AG10803 (cell line): ENCODE data around the gene XAGE3.
"Not testable (repeated sequence)": the region's sequence is repeated elsewhere in the genome, so short reads cannot be mapped to it uniquely, and the experiment has no call there.

ENCODE experiments used
- DNase-seq: peaks from one replicate; pipeline ENCODE4 v3.0.0; 2010; ENCODE audit warnings: low read depth
- H3K4me3 ChIP-seq: 2 replicates; pipeline ENCODE4 v1.5.1; 2011; ENCODE audit warnings: mild to moderate bottlenecking, low read length, control low read depth
- TF ChIP-seq, protein P1 (sequence below): conservative IDR thresholded peaks from 2 replicates; pipeline ENCODE4 v1.5.1; 2011; ENCODE audit warnings: mild to moderate bottlenecking, low read length, control low read depth, inconsistent platforms

Gene XAGE3, protein sequence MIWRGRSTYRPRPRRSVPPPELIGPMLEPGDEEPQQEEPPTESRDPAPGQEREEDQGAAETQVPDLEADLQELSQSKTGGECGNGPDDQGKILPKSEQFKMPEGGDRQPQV

GRCh38 chrX:52867610-52868348 is at the start of gene XAGE3:
Gene XAGE3, minus strand, starts transcription at chrX:52868083. Its CDS starts 950 bp downstream, at chrX:52867133.
- no peak for DNase-seq
- TF ChIP-seq, protein P1, sequence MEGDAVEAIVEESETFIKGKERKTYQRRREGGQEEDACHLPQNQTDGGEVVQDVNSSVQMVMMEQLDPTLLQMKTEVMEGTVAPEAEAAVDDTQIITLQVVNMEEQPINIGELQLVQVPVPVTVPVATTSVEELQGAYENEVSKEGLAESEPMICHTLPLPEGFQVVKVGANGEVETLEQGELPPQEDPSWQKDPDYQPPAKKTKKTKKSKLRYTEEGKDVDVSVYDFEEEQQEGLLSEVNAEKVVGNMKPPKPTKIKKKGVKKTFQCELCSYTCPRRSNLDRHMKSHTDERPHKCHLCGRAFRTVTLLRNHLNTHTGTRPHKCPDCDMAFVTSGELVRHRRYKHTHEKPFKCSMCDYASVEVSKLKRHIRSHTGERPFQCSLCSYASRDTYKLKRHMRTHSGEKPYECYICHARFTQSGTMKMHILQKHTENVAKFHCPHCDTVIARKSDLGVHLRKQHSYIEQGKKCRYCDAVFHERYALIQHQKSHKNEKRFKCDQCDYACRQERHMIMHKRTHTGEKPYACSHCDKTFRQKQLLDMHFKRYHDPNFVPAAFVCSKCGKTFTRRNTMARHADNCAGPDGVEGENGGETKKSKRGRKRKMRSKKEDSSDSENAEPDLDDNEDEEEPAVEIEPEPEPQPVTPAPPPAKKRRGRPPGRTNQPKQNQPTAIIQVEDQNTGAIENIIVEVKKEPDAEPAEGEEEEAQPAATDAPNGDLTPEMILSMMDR: no peak
- no peak within 1 kb of the TSS for H3K4me3 ChIP-seq

DNA sequence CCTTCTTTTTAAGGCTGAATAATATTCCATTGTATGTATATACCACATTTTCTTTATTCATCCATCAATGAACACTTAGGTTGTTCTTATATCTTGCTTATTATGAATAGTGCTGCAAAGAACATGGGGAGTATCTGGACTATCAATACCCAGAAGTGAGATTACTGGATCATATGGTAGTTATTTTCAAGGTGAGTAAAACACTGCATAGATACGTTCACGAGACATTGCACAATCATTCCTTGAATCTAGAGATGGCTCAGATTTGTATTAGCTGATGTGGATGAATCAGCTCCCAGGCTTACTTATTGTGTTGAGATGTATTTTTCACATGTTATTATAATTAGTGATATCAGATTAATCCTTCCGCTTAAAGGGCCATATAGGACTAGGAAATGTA is 46.8 kb upstream of the XAGE3 start:
- H3K4me3 ChIP-seq, DNase-seq: not testable (repeated sequence)

DNA sequence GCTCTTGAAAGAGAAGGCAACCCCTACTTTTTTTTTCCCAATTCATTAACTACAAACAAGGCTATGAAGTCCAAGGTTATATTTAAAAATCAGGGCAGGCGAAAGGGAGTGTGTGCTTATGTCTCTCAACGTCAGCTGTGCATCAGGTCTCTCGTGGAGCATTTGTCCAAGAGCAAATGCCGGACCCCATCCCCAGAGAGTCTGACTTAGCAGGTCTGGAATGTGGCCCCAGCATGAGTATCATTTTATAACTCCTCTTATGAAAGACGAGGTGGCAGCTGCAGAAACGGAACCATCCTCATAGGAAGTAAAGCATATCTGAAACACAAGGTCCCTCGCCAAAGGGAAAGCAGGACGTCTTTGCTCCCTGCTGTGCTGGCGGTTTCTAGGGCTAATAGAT is 45.8 kb upstream of the XAGE3 start:
- not testable (repeated sequence) for H3K4me3 ChIP-seq, DNase-seq

- H3K4me3 ChIP-seq, DNase-seq: not testable (repeated sequence)
Measured at GRCh38 chrX:52909313-52909969, 41.6 kb upstream of the XAGE3 start.

- not testable (repeated sequence) for DNase-seq, H3K4me3 ChIP-seq
Measured at GRCh38 chrX:52907900-52908299, 40.0 kb upstream of the XAGE3 start.

DNA sequence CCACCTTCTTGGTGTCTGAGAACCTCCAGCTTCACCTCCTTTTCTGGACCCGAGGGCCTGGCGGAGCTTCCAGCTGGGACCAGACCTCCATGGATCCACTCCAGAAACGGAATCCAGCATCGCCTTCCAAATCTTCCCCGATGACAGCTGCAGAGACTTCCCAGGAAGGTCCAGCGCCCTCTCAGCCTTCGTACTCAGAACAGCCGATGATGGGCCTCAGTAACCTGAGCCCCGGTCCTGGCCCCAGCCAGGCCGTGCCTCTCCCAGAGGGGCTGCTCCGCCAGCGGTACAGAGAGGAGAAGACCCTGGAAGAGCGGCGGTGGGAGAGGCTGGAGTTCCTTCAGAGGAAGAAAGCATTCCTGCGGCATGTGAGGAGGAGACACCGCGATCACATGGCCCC is 39.3 kb upstream of the XAGE3 start:
- DNase-seq, H3K4me3 ChIP-seq: not testable (repeated sequence)

DNA sequence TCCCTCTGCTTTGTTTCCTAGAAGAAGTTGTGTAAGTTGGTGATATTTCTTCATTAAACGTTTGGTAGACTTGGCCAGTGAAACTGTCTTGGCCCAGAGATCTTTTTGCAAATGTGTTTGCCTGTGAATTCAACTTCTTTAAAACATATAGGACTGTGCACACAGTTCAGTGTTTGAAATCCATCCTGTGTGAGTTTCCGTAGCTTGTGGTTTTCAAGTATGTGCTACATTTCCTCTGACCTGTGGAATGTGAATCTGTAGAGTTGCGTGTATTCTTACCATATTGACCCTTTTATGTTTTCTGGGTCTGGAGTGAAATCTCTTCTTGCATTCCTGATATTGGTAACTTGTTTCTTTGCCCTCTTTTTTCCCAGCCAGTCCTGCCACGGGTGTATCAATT is 38.2 kb upstream of the XAGE3 start:
- H3K4me3 ChIP-seq, DNase-seq: not testable (repeated sequence)

GRCh38 chrX:52905531-52905930 is 37.6 kb upstream of the XAGE3 start:
- not testable (repeated sequence) for DNase-seq, H3K4me3 ChIP-seq

DNA sequence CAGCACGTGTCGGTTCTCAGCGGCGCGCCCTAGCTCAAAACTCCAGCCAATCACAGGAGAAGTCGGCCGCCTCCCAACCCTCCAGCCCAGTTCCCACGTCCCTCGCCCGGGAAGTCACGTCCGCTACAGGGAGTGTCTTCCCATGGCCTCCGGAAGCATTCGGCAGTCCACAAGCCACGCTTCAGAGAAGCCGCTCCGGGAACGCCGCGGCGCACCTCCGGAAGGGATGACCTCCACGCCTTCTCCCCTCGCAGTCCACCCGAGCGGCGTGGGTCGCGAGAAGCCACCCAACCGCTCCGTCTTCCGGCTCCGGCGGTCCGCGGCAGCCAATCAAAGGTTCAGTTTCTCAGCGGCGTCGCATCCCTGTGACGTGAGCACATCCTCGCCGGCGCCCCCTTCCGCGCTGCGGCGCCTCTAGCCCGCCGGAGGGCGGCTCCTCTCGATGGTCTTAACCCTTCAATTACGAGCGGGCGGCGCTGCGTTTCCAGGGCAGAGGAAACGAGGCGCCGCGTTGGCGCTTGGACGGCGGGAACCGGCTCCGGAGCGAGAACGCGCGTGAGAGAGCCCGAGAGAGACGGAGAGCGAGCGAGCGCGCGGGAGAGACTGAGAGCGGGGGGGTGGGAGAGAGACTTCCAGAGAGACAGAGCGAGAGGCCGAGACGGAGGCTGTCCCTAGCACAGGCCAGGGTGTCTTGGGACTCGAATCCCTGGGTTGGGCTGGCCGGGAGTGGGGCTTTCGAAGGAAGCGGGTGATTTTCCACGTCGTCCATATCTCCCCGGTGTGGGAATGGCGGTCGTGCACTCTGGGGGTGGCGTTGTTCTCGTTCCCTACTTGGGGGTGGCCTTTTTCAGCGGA is 29.2 kb upstream of the XAGE3 start, which contains the start of gene FAM156B:
FAM156B (plus strand) TSS at position 476 of the 855 bp plus-strand sequence. CDS start 9,896 bp downstream, outside the sequence.
- not testable (repeated sequence) for H3K4me3 ChIP-seq, DNase-seq

DNA sequence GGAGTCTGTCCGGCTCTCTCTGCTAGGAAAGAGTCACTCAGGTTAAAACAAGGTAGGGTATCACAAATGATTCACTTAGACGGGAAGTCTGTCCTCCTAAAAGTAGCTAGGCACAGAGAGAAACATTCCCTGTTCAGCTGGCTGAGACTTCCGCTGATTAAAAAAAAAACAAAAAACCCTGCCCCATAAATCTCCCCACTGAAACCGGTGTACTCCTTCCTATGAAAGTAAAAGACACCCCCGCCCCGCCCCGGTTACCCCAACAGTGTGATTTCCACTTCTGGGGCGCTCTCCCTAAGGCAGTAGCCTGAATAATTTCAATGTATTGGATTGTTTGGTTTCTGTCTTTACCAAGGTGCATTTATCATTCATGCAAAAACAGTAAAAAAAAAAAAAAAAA is 28.6 kb upstream of the XAGE3 start:
- not testable (repeated sequence) for DNase-seq, H3K4me3 ChIP-seq

DNA sequence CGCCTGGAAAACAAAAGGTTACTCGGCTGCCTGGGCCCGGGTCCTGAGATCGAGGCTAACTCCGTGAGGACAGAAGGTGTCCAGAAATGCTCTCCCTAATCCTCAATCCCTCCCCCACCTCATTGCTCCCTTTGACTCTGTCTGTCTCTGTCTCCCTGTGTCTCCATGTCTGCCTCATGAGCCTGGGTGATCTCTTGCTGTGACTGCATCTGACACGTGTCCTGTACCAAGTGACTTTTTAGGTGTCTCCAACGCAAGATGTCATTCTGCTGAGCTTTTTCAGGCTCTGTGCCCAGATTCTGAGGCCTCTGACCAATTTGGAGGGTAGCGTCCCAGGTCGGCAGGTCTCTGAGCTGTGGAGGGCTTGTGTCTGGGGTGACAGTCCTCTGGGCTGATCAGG is 20.2 kb upstream of the XAGE3 start:
- not testable (repeated sequence) for H3K4me3 ChIP-seq, DNase-seq

DNA sequence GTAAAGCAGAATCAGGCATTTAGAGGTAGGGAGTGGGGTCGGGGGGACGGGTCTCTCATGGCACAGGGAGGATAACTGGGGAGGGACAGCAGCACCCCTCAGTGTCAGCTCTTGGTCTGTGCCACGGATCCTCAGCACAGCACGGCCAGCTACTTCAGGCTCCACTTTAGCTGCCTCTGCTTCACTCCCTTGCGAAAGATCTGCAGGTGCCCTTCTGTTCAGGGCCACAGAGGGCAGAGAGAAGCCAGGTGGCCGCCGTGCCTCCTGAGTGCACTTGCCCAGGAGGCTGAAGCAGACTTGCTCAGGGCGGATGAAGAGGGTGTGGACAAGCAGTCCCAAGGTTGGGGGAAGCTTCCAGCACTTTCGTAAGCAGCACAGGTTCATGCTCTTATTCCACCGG is 19.6 kb upstream of the XAGE3 start:
- not testable (repeated sequence) for H3K4me3 ChIP-seq, DNase-seq

DNA sequence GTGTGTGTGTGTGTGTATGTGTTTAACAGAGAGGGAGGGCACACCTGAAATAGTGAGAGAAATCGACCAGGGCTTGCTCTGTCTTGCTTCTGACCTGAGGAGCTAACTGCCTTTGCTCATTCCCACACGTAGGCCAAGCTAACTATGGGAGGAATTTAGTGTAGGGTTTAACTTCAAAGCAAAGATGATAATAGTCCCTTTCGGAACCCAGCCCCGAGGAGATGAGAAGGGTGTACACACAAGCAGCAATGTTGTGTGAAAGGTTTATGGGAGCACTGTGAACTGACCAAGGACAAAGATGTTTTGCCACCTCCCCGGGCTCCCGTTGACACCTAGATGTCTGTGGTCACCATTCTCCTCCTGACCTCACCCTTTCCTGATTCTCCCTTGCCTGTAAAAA is 8.5 kb upstream of the XAGE3 start:
- not testable (repeated sequence) for H3K4me3 ChIP-seq, DNase-seq

DNA sequence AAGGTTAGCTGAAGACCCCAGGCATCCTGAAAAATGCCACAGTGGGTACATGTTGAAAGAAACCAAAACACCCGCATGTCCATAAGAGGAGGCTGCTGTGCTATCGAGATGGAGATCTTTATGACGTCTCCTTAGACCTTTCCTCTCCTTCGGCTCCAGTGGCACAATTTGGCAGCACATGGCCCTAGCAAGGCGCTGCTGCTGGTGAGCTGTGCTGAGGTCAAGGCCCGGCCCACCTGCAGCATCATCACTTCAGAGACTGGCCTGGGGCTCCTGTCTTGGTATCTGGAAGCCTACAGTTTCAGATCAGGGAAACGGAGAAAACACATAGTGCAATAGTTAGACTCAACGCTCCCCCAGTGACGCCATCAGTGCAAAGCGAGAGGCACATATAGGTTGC is 7.6 kb upstream of the XAGE3 start:
- DNase-seq, H3K4me3 ChIP-seq: not testable (repeated sequence)
